ENCODE results near the gene GLE1. TPM values are rescaled to one million over a fixed set of nuclear protein-coding genes. Genes with fewer than 3 reads are reported as not detected.
A peak's percentile ranks its signal among the peaks of the same experiment; 100 is the strongest.
"Not testable (repeated sequence)": the region's sequence is repeated elsewhere in the genome, so short reads cannot be mapped to it uniquely, and the experiment has no call there.

GLE1 gene
- total RNA-seq, 2 experiments from 2014 or later, result 51.0 to 55.7 TPM

- H3K4me1 Mint-ChIP-seq, result no peaks in the 10 kb centered on the region
- CTCF ChIA-PET, result interaction anchor here (1.2 kb wide), 2 partner anchors 27 to 46 kb away, joined by 3 to 5 read pairs; no protein-coding TSS in a partner anchor
- no peaks in the 10 kb centered on the region for H3K9me3 Mint-ChIP-seq (ENCODE audit: low read depth)
- H3K4me3 Mint-ChIP-seq, result no peak overlapping the region
- ATAC-seq, result no peak
- no peak for DNase-seq
- H3K36me3 Mint-ChIP-seq, result peaks cover 47% of the 10 kb centered on the region
- H3K27ac Mint-ChIP-seq, result no peak overlapping the region
- H3K27me3 Mint-ChIP-seq, result no peaks in the 10 kb centered on the region
Measured at GRCh38 chr9:128484686-128485413, 19.7 kb upstream of the GLE1 start.

GRCh38 chr9:128485414-128485855 lies 19.1 kb upstream of the GLE1 start:
- DNase-seq (no peak), ATAC-seq (no peak)
- CTCF ChIA-PET, result interaction anchor here (0.6 to 1.2 kb wide), 3 partner anchors 26 to 47 kb away, joined by 3 to 5 read pairs (median 3); no protein-coding TSS in a partner anchor
- no peaks in the 10 kb centered on the region for H3K9me3 Mint-ChIP-seq (ENCODE audit: low read depth)
- H3K36me3 Mint-ChIP-seq, result peaks cover 48% of the 10 kb centered on the region
- H3K4me3 Mint-ChIP-seq, result no peak overlapping the region
- H3K27ac Mint-ChIP-seq, result no peak overlapping the region
- H3K4me1 Mint-ChIP-seq, result no peaks in the 10 kb centered on the region
- no peaks in the 10 kb centered on the region for H3K27me3 Mint-ChIP-seq

GRCh38 chr9:128486201-128486600 lies 18.3 kb upstream of the GLE1 start:
- no peak overlapping the region for H3K4me3 Mint-ChIP-seq
- DNase-seq (no peak), ATAC-seq (no peak)
- no peaks in the 10 kb centered on the region for H3K9me3 Mint-ChIP-seq (ENCODE audit: low read depth)
- no peak overlapping the region for H3K27ac Mint-ChIP-seq
- H3K4me1 Mint-ChIP-seq, result no peaks in the 10 kb centered on the region
- H3K27me3 Mint-ChIP-seq, result no peaks in the 10 kb centered on the region
- peaks cover 51% of the 10 kb centered on the region for H3K36me3 Mint-ChIP-seq
- CTCF ChIA-PET, result interaction anchor here (0.6 to 1.2 kb wide), 3 partner anchors 26 to 48 kb away, joined by 3 to 5 read pairs (median 3); no protein-coding TSS in a partner anchor

- H3K4me1 Mint-ChIP-seq, result no peaks in the 10 kb centered on the region
- CTCF ChIA-PET, result no interaction called here
- H3K27ac Mint-ChIP-seq, result no peak overlapping the region
- DNase-seq, result no peak
- H3K4me3 Mint-ChIP-seq, result no peak overlapping the region
- peaks cover 39% of the 10 kb centered on the region for H3K36me3 Mint-ChIP-seq
- no peaks in the 10 kb centered on the region for H3K9me3 Mint-ChIP-seq (ENCODE audit: low read depth)
- ATAC-seq, result no peak
- H3K27me3 Mint-ChIP-seq, result no peaks in the 10 kb centered on the region
Measured at GRCh38 chr9:128493424-128493823, 11.1 kb upstream of the GLE1 start.

GRCh38 chr9:128494108-128494745 lies 10.3 kb upstream of the GLE1 start:
- Mint-ChIP-seq H3K27me3 (no peaks in the 10 kb centered on the region), H3K4me3 (no peak overlapping the region), H3K27ac (no peak overlapping the region), H3K4me1 (no peaks in the 10 kb centered on the region), H3K9me3 (ENCODE audit: low read depth) (no peaks in the 10 kb centered on the region), H3K36me3 (peaks cover 40% of the 10 kb centered on the region)
- DNase-seq (no peak), ATAC-seq (no peak)
- CTCF ChIA-PET, result interaction anchor here (1.8 kb wide), 1 partner anchor 56 kb away, joined by 5 read pairs; no protein-coding TSS in a partner anchor

GRCh38 chr9:128494746-128495129 lies 9.8 kb upstream of the GLE1 start:
- no peak overlapping the region for H3K27ac Mint-ChIP-seq
- no peak overlapping the region for H3K4me3 Mint-ChIP-seq
- no peak for ATAC-seq
- CTCF ChIA-PET, result interaction anchor here (1.8 kb wide), 1 partner anchor 56 kb away, joined by 5 read pairs; no protein-coding TSS in a partner anchor
- no peaks in the 10 kb centered on the region for H3K27me3 Mint-ChIP-seq
- no peak for DNase-seq
- H3K9me3 Mint-ChIP-seq (ENCODE audit: low read depth), result no peaks in the 10 kb centered on the region
- H3K36me3 Mint-ChIP-seq, result peaks cover 37% of the 10 kb centered on the region
- H3K4me1 Mint-ChIP-seq, result no peaks in the 10 kb centered on the region

GRCh38 chr9:128495296-128495695 lies 9.2 kb upstream of the GLE1 start:
- DNase-seq (no peak), ATAC-seq (no peak)
- H3K27ac Mint-ChIP-seq, result peak overlapping the region; percentile 48
- H3K4me3 Mint-ChIP-seq, result no peak overlapping the region
- CTCF ChIA-PET, result interaction anchor here (1.8 kb wide), 1 partner anchor 57 kb away, joined by 5 read pairs; no protein-coding TSS in a partner anchor
- H3K9me3 Mint-ChIP-seq (ENCODE audit: low read depth), result no peaks in the 10 kb centered on the region
- H3K36me3 Mint-ChIP-seq, result peaks cover 36% of the 10 kb centered on the region
- H3K27me3 Mint-ChIP-seq, result no peaks in the 10 kb centered on the region
- H3K4me1 Mint-ChIP-seq, result no peaks in the 10 kb centered on the region

GRCh38 chr9:128495804-128496417 lies 8.6 kb upstream of the GLE1 start:
- no peak overlapping the region for H3K4me3 Mint-ChIP-seq
- H3K4me1 Mint-ChIP-seq, result no peaks in the 10 kb centered on the region
- H3K36me3 Mint-ChIP-seq, result peaks cover 35% of the 10 kb centered on the region
- H3K27ac Mint-ChIP-seq, result peak overlapping the region; percentile 48
- H3K27me3 Mint-ChIP-seq, result no peaks in the 10 kb centered on the region
- no peaks in the 10 kb centered on the region for H3K9me3 Mint-ChIP-seq (ENCODE audit: low read depth)
- DNase-seq (no peak), ATAC-seq (no peak)
- CTCF ChIA-PET, result interaction anchor here (1.3 to 2.1 kb wide), 3 partner anchors 57 kb away, joined by 3 to 6 read pairs (median 5); partner anchors contain the start of gene SPTAN1

GRCh38 chr9:128497824-128498610 lies 6.5 kb upstream of the GLE1 start:
- no peaks in the 10 kb centered on the region for H3K4me1 Mint-ChIP-seq
- no peak overlapping the region for H3K27ac Mint-ChIP-seq
- no peaks in the 10 kb centered on the region for H3K9me3 Mint-ChIP-seq (ENCODE audit: low read depth)
- no peaks in the 10 kb centered on the region for H3K27me3 Mint-ChIP-seq
- CTCF ChIA-PET, result interaction anchor here (1.9 to 2.6 kb wide), 3 partner anchors 14 to 59 kb away, joined by 6 read pairs; partner anchors contain the start of gene SPTAN1
- peak; percentile 33 for ATAC-seq
- H3K36me3 Mint-ChIP-seq, result peaks cover 38% of the 10 kb centered on the region
- no peak for DNase-seq
- no peak overlapping the region for H3K4me3 Mint-ChIP-seq

- peaks cover 37% of the 10 kb centered on the region for H3K36me3 Mint-ChIP-seq
- ATAC-seq, result no peak
- H3K27me3 Mint-ChIP-seq, result no peaks in the 10 kb centered on the region
- H3K4me3 Mint-ChIP-seq, result no peak overlapping the region
- no peaks in the 10 kb centered on the region for H3K9me3 Mint-ChIP-seq (ENCODE audit: low read depth)
- CTCF ChIA-PET, result interaction anchor here (1.9 to 2.6 kb wide), 2 partner anchors 13 to 53 kb away, joined by 6 read pairs; partner anchors contain the start of gene SPTAN1
- no peak overlapping the region for H3K27ac Mint-ChIP-seq
- DNase-seq, result no peak
- peaks cover 7% of the 10 kb centered on the region for H3K4me1 Mint-ChIP-seq
Measured at GRCh38 chr9:128498911-128499310, 5.6 kb upstream of the GLE1 start.

GRCh38 chr9:128499920-128500319 lies 4.6 kb upstream of the GLE1 start:
- Mint-ChIP-seq H3K36me3 (peaks cover 34% of the 10 kb centered on the region), H3K9me3 (ENCODE audit: low read depth) (no peaks in the 10 kb centered on the region), H3K4me3 (no peak overlapping the region), H3K27me3 (no peaks in the 10 kb centered on the region), H3K4me1 (peaks cover 10% of the 10 kb centered on the region), H3K27ac (no peak overlapping the region)
- DNase-seq (no peak), ATAC-seq (no peak)
- CTCF ChIA-PET, result interaction anchor here (0.9 to 2.6 kb wide), 3 partner anchors 12 to 138 kb away, joined by 3 to 6 read pairs (median 4); no protein-coding TSS in a partner anchor

- H3K9me3 Mint-ChIP-seq (ENCODE audit: low read depth); ATAC-seq; H3K27me3 Mint-ChIP-seq; DNase-seq; CTCF ChIA-PET: not testable (repeated sequence)
- peaks cover 26% of the 10 kb centered on the region for H3K36me3 Mint-ChIP-seq
- peak overlapping the region; percentile 73 for H3K27ac Mint-ChIP-seq
- H3K4me3 Mint-ChIP-seq, result peak overlapping the region; percentile 93
- peaks cover 28% of the 10 kb centered on the region for H3K4me1 Mint-ChIP-seq
Measured at GRCh38 chr9:128503415-128503825, 1.1 kb upstream of the GLE1 start.
